Psoas muscle (tissue), 8 donors: Measurements from ENCODE around the gene MTMR3. TPM values are rescaled to one million over a fixed set of nuclear protein-coding genes. Genes with fewer than 3 reads are reported as not detected.
A peak's percentile ranks its signal among the peaks of the same experiment; 100 is the strongest.

Source experiments
- ATAC-seq, 4 donors: fragments of 200-7000 bp; cut with Tn5 transposase; one replicate each; pipeline ENCODE4 v1.9.1; 2020; ENCODE audit warnings: moderate library complexity in 3 of 4, mild to moderate bottlenecking in 2 of 4
- DNase-seq, 2 donors: peaks; one replicate each; pipeline ENCODE4 v3.0.0-alpha.2; 2020
- H3K27ac ChIP-seq: fragments of 200-600 bp; one replicate; pipeline ENCODE4 v1.8.0; 2022
- H3K27me3 ChIP-seq, 3 donors: fragments of 200-600 bp in 1 of 3; one replicate each; pipeline versions ENCODE4 v1.6.1 to v1.8.0; 2013 to 2022; ENCODE audit warnings: low read length in 2 of 3, mild to moderate bottlenecking in 2 of 3, moderate library complexity in 1 of 3; ENCODE audit not compliant: insufficient read depth in 3 of 3
- H3K36me3 ChIP-seq, 2 donors: fragments of 200-600 bp in 1 of 2; one replicate each; pipeline versions ENCODE4 v1.6.1 to v1.8.0; 2013 to 2022; ENCODE audit warnings: low read depth in 1 of 2, mild to moderate bottlenecking in 1 of 2, moderate library complexity in 1 of 2; ENCODE audit not compliant: insufficient read depth in 1 of 2
- H3K4me1 ChIP-seq: fragments of 200-600 bp; one replicate; pipeline ENCODE4 v1.8.0; 2022
- H3K4me3 ChIP-seq: fragments of 200-600 bp; one replicate; pipeline ENCODE4 v1.8.0; 2022; ENCODE audit warnings: mild to moderate bottlenecking
- H3K9me3 ChIP-seq: fragments of 200-600 bp; one replicate; pipeline ENCODE4 v1.8.0; 2022
- WGBS, 3 donors: extraction: QIAGEN DNeasy Blood & Tissue Kit; methylation state at CpG; one replicate each; pipeline versions ENCODE4 v1.1.6 to v1.1.7; 2013; 5-methylcytosine and 5-hydroxymethylcytosine counted together
- intact Hi-C, 2 donors: fragments of 100-400 bp; cut with DNase I; formaldehyde crosslinking; loops; one replicate each; pipeline versions ENCODE4 v1.11.0 to v1.14.2; 2022
- polyA plus RNA-seq, 3 donors: library from polyadenylated mRNA; stranded (reverse); fragments of 200-250 nt; gene quantifications; one replicate each; pipeline ENCODE4 v1.2.3, GENCODE V29; 2013
- total RNA-seq, 4 donors: library from RNA; stranded (reverse); fragmentation: NEBNext Ultra II Directional in 2 of 4; extraction: Animal tissue kit (Norgen Biotek cat#: 25700) in 2 of 4; gene quantifications; one replicate each; pipeline versions ENCODE4 v1.2.1 to v1.2.4, GENCODE V29; 2021 to 2023
- TF ChIP-seq, protein P1 (sequence below): fragments of 200-600 bp; IDR thresholded peaks from one replicate; pipeline ENCODE4 v1.8.0; 2022; ENCODE audit warnings: antibody characterized with exemption
- donor health status: healthy with polysubstance abuse.
- donor health status: DM: no; HTN: no; CAD: no; lungs with moderate emphysema.
- donor health status: Bipolar disorder and iron deficiency.
- donor health status: healthy.
- donor health status: DM: yes; HTN: yes; CAD: no.
- donor health status: DM: no; HTN: no; CAD: no.
- donor health status: DM: no; HTN: no; CAD: no.
- donor health status: DM: yes; HTN: yes; CAD: no.

MTMR3 gene
- total and polyA plus RNA-seq, 7 donors = 7.8 to 37.9 (median 31.8) TPM

DNA sequence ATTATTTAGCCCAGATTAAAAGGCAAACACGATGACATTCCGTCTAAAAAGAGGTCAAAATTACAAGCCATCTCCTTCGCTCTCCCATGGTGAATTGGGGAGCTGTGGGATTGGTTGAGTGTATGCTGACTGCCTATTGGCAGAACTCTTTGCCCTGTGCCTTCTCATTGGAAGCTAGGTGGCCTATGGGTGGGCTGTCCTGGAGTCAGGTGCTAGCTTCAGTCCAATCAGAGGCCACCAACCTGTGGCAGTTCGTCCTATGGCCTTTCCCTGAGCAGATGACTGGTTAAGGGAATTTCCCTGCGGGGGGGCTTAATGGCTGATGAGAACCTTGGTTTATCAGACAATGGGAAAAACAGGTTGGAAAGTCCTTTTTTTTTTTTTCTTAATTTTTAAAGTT, 3.2 kb upstream of the MTMR3 start:
- TF ChIP-seq, protein P1, sequence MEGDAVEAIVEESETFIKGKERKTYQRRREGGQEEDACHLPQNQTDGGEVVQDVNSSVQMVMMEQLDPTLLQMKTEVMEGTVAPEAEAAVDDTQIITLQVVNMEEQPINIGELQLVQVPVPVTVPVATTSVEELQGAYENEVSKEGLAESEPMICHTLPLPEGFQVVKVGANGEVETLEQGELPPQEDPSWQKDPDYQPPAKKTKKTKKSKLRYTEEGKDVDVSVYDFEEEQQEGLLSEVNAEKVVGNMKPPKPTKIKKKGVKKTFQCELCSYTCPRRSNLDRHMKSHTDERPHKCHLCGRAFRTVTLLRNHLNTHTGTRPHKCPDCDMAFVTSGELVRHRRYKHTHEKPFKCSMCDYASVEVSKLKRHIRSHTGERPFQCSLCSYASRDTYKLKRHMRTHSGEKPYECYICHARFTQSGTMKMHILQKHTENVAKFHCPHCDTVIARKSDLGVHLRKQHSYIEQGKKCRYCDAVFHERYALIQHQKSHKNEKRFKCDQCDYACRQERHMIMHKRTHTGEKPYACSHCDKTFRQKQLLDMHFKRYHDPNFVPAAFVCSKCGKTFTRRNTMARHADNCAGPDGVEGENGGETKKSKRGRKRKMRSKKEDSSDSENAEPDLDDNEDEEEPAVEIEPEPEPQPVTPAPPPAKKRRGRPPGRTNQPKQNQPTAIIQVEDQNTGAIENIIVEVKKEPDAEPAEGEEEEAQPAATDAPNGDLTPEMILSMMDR = no peak
- H3K4me3 ChIP-seq = no peak overlapping the region
- WGBS, 3 donors = 90 to 97% (median 93%) methylated on average over 5 of the region's 5 CpGs

DNA sequence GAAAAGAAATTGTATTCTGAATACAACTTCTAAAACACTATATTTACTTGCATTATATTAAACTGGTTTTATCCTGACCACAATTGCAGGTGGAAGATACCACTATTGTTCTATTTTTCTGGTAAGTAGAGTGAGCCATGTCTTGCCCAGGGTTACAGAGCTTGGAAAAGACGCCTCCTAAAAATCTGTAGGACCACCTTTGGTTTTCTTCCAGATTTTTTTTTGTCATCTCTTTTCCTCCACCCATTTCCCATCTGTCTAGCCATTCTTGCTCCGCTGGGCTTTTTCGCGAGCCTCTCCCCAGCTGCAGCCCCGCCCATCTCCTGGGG, 294 bp upstream of the MTMR3 start:
- 1 to 2% (median 2%) methylated on average over 5 of the region's 5 CpGs for WGBS, 3 donors
- intact Hi-C loops = no loop called here
- peak overlapping the region; percentile 95 for H3K4me3 ChIP-seq

More for the DNA sequence above, 3.2 kb upstream of the MTMR3 start:
- no peaks in the 10 kb centered on the region for H3K9me3 ChIP-seq
- ATAC-seq (no peak), DNase-seq (no peak)
- H3K27me3 ChIP-seq = no peaks in the 10 kb centered on the region
- H3K4me1 ChIP-seq = peaks cover 6% of the 10 kb centered on the region
- H3K36me3 ChIP-seq = no peaks in the 10 kb centered on the region
- H3K27ac ChIP-seq = no peak overlapping the region
- intact Hi-C loops = no loop called here

DNA sequence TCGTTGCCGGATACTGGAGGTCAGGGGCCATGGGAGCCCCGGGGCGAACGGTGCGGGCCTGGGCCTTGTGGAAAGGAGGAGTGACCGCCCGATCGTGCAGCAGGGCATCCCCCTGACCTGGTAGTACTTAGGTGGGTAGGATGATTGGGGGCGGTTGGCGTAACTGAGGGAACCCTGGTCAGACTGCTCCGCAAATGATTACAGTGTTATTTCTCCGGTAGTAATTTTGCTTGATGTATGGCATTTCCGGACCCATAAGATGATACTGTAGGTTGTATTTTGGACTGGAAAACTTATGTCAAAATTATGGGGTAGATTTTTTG, 762 bp downstream of the MTMR3 start:
- 0 to 1% (median 1%) methylated on average over 10 to 14 of the region's 14 CpGs for WGBS, 3 donors
- Histone ChIP-seq H3K27me3 (no peaks in the 10 kb centered on the region), H3K36me3 (no peaks in the 10 kb centered on the region), H3K4me1 (peaks cover 45% of the 10 kb centered on the region), H3K27ac (peak overlapping the region; percentile 99), H3K9me3 (no peaks in the 10 kb centered on the region), H3K4me3 (peak overlapping the region; percentile 95)
- DNase-seq (no peak), ATAC-seq (peak in 1 of 4 donors; percentile 5)
- TF ChIP-seq, protein P1 = no peak
- intact Hi-C loops = no loop called here

More for the DNA sequence above, 294 bp upstream of the MTMR3 start:
- Histone ChIP-seq H3K36me3 (no peaks in the 10 kb centered on the region), H3K4me1 (peaks cover 34% of the 10 kb centered on the region), H3K9me3 (no peaks in the 10 kb centered on the region), H3K27me3 (no peaks in the 10 kb centered on the region), H3K27ac (peak overlapping the region; percentile 99)
- ATAC-seq = no peak
- no peak for DNase-seq
- TF ChIP-seq, protein P1 = no peak

DNA sequence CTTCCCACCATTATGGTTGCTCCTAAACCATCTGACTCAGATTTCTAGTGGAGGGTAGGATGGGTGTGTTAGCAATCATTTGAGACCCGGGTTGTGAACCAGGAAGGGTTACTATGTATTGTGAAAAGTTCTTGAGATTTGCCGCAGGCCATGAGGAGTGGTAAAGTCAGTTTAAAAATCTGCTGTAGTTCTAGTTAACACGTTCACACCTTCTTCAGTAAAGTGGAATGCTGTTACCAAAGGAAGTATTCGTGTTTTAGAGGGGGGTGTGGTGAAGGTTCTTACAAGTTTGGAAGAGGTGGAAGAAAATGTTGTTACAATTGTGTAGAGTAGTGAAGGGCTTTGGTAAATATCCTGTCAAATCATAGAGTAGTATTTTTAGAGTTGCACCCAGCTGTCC, 2.6 kb downstream of the MTMR3 start:
- DNase-seq (no peak), ATAC-seq (no peak)
- H3K4me1 ChIP-seq = peaks cover 46% of the 10 kb centered on the region
- H3K4me3 ChIP-seq = peak overlapping the region; percentile 95
- 36 to 56% (median 39%) methylated on average over 4 of the region's 4 CpGs for WGBS, 3 donors
- H3K27ac ChIP-seq = peak overlapping the region; percentile 99
- no peaks in the 10 kb centered on the region for H3K27me3 ChIP-seq
- intact Hi-C loops = no loop called here
- H3K9me3 ChIP-seq = no peaks in the 10 kb centered on the region
- no peaks in the 10 kb centered on the region for H3K36me3 ChIP-seq
- TF ChIP-seq, protein P1 = no peak

DNA sequence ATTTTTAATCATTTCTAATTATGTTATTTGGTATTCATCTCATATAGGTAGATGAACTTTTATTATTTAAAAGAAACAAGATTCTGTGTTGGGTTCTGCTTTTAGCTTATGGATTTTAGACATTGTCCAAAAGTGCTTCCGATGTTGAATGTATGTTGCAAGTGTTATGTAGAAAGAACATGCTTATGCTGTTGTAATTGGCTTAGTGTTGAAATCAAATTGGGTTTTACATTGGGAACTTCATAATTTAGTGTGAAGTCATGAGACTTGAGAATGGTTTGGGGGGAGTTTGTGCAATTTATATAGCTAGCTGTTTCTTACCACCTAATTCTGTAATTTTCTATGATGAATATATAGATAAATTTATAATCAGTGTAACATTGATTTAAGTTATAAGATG, 3.6 kb downstream of the MTMR3 start:
- Histone ChIP-seq H3K4me3 (peak overlapping the region; percentile 95), H3K36me3 (no peaks in the 10 kb centered on the region), H3K4me1 (peaks cover 55% of the 10 kb centered on the region), H3K9me3 (no peaks in the 10 kb centered on the region), H3K27ac (peak overlapping the region; percentile 99), H3K27me3 (no peaks in the 10 kb centered on the region)
- TF ChIP-seq, protein P1 = no peak
- intact Hi-C loops = no loop called here
- no peak for ATAC-seq
- 82 to 88% (median 82%) methylated on average over 1 of the region's 1 CpG for WGBS, 3 donors
- DNase-seq = no peak
